Breast epithelium (tissue), 3 donors: ENCODE measurements around the gene NANOS2.

Source experiments
- POLR2A ChIP-seq: fragments of 450-650 bp; IDR thresholded peaks from one replicate; pipeline ENCODE4 v1.6.1; 2016; ENCODE audit warnings: antibody characterized with exemption, mild to moderate bottlenecking, moderate library complexity
- TF ChIP-seq, protein P1 (sequence below), 3 donors: fragments of 450-650 bp; IDR thresholded peaks; one replicate each; pipeline ENCODE4 v1.5.1; 2016 to 2017; ENCODE audit warnings: antibody characterized with exemption in 3 of 3, mild to moderate bottlenecking in 3 of 3, moderate library complexity in 3 of 3

DNA sequence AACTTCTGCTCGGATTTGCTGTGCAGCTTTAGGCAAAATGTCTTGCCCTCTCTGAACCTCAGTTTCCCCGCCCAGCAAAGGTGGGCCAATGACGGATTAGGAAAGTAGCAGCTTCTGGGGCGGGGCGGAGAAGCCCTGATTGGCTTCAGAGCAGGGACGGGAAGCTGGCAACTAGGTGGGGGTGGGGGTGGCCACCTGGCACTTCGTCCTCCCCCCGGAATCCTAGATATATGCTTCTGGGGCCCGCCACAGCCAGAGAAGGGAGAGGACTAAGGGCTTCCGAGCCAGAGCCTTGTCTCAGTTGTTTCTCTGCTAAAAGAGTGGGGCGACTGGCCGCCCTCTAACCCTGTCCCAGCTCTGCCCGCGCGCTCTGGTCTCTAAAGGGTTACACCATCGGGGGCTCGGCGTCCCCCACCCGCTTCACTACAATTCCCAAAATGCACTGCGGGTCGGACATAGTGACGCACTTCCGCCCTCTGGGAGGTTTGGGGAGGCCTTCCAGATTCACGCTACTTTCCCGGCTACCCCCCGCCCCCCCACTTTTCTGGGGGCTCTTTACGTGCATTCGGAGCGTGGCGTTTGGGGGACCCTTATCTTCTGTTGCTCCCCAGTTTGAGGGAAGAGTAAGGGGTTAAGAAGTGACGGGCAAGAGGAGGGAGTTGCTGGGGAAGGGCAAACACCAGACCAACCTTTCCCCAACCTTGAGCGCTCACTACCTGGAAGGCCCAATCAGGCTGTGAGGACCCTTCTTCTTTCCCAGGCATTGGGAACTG, 28.0 kb downstream of the NANOS2 start:
- TF ChIP-seq POLR2A: peak; percentile 63
- TF ChIP-seq, protein P1, sequence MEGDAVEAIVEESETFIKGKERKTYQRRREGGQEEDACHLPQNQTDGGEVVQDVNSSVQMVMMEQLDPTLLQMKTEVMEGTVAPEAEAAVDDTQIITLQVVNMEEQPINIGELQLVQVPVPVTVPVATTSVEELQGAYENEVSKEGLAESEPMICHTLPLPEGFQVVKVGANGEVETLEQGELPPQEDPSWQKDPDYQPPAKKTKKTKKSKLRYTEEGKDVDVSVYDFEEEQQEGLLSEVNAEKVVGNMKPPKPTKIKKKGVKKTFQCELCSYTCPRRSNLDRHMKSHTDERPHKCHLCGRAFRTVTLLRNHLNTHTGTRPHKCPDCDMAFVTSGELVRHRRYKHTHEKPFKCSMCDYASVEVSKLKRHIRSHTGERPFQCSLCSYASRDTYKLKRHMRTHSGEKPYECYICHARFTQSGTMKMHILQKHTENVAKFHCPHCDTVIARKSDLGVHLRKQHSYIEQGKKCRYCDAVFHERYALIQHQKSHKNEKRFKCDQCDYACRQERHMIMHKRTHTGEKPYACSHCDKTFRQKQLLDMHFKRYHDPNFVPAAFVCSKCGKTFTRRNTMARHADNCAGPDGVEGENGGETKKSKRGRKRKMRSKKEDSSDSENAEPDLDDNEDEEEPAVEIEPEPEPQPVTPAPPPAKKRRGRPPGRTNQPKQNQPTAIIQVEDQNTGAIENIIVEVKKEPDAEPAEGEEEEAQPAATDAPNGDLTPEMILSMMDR (IDR thresholded peaks at IDR 0.05): no peak
